Mesothelial cell of epicardium (in vitro differentiated cells): ENCODE results near the gene DOCK4. TPM values are rescaled to one million over a fixed set of nuclear protein-coding genes. Genes with fewer than 3 reads are reported as not detected.

Experiments
- DNase-seq, 2 experiments: peaks; one replicate each; pipeline ENCODE4 v3.0.0; 2021; ENCODE audit warnings: low spot score in 2 of 2; ENCODE audit not compliant: unreplicated experiment in 2 of 2
- H3K27ac Mint-ChIP-seq: 2 replicates; pipeline ENCODE4 v1.8.0; 2021; ENCODE audit warnings: mixed read lengths
- H3K27me3 Mint-ChIP-seq: 2 replicates; pipeline ENCODE4 v1.8.0; 2021; ENCODE audit warnings: low read depth, mixed read lengths
- H3K36me3 Mint-ChIP-seq: 2 replicates; pipeline ENCODE4 v1.8.0; 2021; ENCODE audit warnings: mixed read lengths
- H3K4me1 Mint-ChIP-seq: 2 replicates; pipeline ENCODE4 v1.8.0; 2021; ENCODE audit warnings: mixed read lengths
- H3K4me3 Mint-ChIP-seq: 2 replicates; pipeline ENCODE4 v1.8.0; 2021; ENCODE audit warnings: mild to moderate bottlenecking, moderate library complexity, mixed read lengths
- H3K9me3 Mint-ChIP-seq: 2 replicates; pipeline ENCODE4 v1.8.0; 2021; ENCODE audit warnings: mixed read lengths
- total RNA-seq: library from RNA; stranded (reverse); gene quantifications from 3 replicates; pipeline ENCODE4 v1.2.1, GENCODE V29; 2021
- TF ChIP-seq, protein P1 (sequence below): fragments of 200-600 bp; sonication (generic); IDR thresholded peaks from one replicate; pipeline ENCODE4 v1.5.0; 2021; ENCODE audit warnings: antibody characterized with exemption; ENCODE audit not compliant: unreplicated experiment

DOCK4 gene
- total RNA-seq, 1 donor from 2014 or later, result 27.7 TPM

DNA sequence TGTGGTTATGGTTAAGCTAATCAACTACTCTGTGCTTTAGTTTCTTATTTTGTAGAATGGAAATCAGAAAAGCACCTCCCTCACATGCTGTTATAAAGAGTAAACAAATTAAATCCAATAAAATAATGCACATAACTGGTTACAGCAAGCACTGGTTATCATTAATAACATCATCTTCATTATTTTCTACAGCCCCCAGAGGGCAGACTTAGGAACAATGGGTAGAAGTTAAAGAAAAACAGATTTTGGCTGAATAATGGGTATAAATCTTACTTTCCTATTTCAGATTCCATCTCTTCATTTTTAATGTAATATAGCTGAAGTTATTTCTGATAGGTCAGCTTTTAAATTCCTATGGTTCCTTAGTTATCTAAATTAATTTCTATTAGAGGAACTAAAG is 126.5 kb downstream of the DOCK4 start:
- H3K4me1 Mint-ChIP-seq, result peaks cover 21% of the 10 kb centered on the region
- TF ChIP-seq, protein P1, sequence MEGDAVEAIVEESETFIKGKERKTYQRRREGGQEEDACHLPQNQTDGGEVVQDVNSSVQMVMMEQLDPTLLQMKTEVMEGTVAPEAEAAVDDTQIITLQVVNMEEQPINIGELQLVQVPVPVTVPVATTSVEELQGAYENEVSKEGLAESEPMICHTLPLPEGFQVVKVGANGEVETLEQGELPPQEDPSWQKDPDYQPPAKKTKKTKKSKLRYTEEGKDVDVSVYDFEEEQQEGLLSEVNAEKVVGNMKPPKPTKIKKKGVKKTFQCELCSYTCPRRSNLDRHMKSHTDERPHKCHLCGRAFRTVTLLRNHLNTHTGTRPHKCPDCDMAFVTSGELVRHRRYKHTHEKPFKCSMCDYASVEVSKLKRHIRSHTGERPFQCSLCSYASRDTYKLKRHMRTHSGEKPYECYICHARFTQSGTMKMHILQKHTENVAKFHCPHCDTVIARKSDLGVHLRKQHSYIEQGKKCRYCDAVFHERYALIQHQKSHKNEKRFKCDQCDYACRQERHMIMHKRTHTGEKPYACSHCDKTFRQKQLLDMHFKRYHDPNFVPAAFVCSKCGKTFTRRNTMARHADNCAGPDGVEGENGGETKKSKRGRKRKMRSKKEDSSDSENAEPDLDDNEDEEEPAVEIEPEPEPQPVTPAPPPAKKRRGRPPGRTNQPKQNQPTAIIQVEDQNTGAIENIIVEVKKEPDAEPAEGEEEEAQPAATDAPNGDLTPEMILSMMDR, result no peak
- no peak overlapping the region for H3K27ac Mint-ChIP-seq
- DNase-seq, result no peak
- H3K4me3 Mint-ChIP-seq, result no peak overlapping the region
- H3K36me3 Mint-ChIP-seq, result peaks cover 6% of the 10 kb centered on the region
- H3K27me3 Mint-ChIP-seq, result no peaks in the 10 kb centered on the region
- H3K9me3 Mint-ChIP-seq, result peaks cover 6% of the 10 kb centered on the region

DNA sequence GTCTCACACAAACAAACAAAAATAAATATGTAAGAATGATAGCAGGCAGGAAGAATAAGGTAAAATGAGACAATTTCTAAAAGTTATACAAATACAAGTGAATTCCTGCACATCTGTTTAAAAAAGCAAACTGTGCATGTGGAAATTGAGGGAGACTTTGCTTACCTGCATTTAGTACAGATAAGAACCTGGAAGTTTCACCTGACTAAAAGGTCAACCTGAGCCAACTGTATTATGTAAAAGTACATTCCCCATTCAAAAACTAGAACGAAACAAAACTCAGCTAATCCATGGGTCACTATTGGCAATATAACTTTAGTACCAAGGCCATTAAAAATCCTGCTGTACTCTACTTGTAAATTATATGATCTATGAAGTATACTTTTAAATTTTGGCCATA is 127.1 kb downstream of the DOCK4 start:
- TF ChIP-seq, protein P1, result no peak
- Mint-ChIP-seq H3K27me3 (no peaks in the 10 kb centered on the region), H3K27ac (no peak overlapping the region), H3K4me1 (peaks cover 19% of the 10 kb centered on the region), H3K9me3 (peaks cover 12% of the 10 kb centered on the region), H3K4me3 (no peak overlapping the region), H3K36me3 (peaks cover 10% of the 10 kb centered on the region)
- no peak for DNase-seq

DNA sequence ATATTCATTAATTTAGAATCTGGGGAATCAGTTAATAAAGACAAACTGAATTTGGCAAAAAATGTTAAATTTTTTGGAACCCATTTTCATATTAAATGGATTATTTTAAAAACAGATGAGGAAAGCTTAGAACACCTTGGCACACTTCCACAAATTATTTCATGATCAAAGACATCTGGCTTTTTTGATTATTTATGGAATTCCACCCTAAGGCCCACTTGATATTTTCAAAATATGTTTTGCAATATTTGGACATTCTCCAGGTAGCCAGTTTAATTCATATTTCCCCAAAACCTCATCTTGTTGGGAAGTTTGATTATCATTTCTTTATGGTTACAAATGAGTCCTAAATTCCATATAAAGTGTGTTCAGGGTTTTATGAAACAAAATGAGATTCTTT is 129.9 kb downstream of the DOCK4 start:
- no peak overlapping the region for H3K4me3 Mint-ChIP-seq
- no peaks in the 10 kb centered on the region for H3K27me3 Mint-ChIP-seq
- no peak overlapping the region for H3K27ac Mint-ChIP-seq
- peaks cover 29% of the 10 kb centered on the region for H3K4me1 Mint-ChIP-seq
- TF ChIP-seq, protein P1, result no peak
- no peak for DNase-seq
- peaks cover 18% of the 10 kb centered on the region for H3K9me3 Mint-ChIP-seq
- H3K36me3 Mint-ChIP-seq, result peaks cover 12% of the 10 kb centered on the region

DNA sequence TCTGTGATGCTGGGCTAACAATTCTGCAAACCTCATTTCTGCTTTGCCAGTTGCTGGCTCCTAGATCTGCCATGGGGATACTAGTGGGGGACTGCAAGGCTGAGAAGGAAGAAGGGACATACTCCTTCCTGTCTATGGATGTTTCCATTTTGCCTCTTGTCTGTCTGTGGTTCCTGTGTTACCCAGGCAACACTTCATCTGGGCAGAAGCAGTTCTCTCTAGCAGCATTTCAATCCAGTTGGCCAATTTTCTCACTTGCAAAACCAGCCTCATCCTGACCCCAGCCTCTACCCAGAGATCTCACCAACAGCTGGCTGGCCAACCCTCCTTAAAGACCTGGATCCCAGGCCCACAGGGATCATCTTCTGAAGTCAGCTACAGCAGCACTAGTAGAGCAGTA is 131.7 kb downstream of the DOCK4 start:
- DNase-seq, result no peak
- Mint-ChIP-seq H3K4me3 (no peak overlapping the region), H3K9me3 (peaks cover 18% of the 10 kb centered on the region), H3K4me1 (peaks cover 40% of the 10 kb centered on the region), H3K36me3 (peaks cover 12% of the 10 kb centered on the region), H3K27ac (peak overlapping the region; percentile 8), H3K27me3 (no peaks in the 10 kb centered on the region)
- TF ChIP-seq, protein P1, result no peak

DNA sequence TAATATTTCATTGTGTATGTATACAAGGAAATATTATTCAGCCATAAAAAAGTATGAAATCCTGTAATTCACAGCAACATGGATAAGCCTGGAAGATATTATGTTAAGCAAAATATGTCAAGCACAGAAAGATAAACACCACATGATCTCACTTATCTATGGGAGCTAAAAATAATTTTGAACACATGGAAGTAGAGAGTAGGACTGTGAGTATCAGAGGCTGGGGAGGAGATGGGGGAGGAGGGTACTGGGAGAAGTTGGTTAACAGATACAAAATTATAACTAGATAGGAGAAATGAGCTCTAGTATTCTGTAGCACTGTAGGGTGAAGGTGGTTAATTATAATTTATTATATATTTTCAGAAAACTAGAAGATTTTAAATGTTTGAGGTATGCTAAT is 132.7 kb downstream of the DOCK4 start:
- Mint-ChIP-seq H3K36me3 (peaks cover 12% of the 10 kb centered on the region), H3K9me3 (peaks cover 18% of the 10 kb centered on the region), H3K4me1 (peaks cover 42% of the 10 kb centered on the region), H3K4me3 (no peak overlapping the region), H3K27me3 (no peaks in the 10 kb centered on the region), H3K27ac (no peak overlapping the region)
- no peak for DNase-seq
- TF ChIP-seq, protein P1, result no peak
